GM21529 (cell line): Measurements from ENCODE around the gene MAGEB5.
"Not testable (repeated sequence)": the region's sequence is repeated elsewhere in the genome, so short reads cannot be mapped to it uniquely, and the experiment has no call there.

Experiments
- ATAC-seq: cut with Tn5 transposase; IDR thresholded peaks from one replicate; pipeline ENCODE4 v1.9.1; 2021; ENCODE audit not compliant: unreplicated experiment

Gene MAGEB5

DNA sequence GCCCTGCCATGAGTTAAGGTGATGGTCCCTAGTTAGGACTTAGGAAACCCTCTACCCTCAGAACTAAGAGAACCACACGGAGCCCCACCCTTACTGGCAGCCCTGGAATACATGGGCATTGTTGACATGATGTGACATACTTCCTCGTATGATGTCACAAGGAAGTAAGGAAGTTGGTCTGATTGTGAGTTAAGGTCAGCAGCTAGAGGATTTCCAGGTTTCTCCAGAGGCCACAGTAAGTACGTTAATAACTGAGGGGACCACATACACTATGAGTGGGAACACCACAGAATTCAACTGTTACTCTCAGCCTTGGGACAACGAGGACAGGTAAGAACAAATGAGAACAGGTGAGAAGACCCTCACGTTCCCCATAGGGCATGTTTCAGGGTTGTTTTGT, at the start of gene MAGEB5:
Gene MAGEB5, plus strand, starts transcription at position 301 of the 400 bp plus-strand sequence. CDS start 1,133 bp downstream, outside the sequence.
- no peak for ATAC-seq

GRCh38 chrX:26192204-26192603, 23.8 kb upstream of the MAGEB5 start, which contains the start of gene MAGEB6:
Gene MAGEB6, plus strand, starts transcription at chrX:26192440. Its CDS starts 1,407 bp downstream, at chrX:26193847.
- ATAC-seq, result no peak

DNA sequence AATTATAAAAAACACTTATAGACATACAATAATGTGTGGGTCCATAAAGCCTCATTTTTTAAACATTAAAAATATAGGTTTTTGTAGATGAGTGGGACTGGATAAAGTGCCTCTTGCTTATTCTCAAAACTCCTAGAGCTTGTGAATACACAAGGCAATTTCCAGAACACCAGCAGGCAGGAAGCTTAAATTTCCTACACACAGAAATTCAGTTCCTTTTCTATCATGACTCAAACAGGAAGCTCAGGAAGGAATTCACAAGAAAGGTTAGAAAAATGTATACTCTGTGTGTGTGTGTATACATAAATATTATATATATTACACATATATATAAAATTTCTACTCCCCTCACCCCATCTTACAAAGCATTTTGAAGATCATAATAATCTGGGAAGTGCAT, 12.4 kb upstream of the MAGEB5 start:
- no peak for ATAC-seq

DNA sequence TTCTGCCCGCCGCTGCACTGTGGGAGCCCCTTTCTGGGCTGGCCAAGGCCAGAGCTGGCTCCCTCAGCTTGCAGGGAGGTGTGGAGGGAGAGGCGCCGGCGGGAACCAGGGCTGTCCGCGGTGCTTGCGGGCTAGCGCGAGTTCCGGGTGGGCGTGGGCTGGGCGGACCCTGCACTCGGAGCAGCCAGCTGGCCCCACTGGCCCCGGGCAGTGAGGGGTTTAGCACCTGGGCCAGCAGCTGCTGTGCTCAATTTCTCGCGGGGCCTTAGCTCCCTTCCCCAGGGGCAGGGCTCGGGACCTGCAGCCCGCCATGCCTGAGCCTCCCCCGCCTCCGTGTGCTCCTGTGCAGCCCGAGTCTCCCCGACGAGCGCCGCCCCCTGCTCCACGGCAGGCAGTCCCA, 11.3 kb upstream of the MAGEB5 start:
- not testable (repeated sequence) for ATAC-seq

DNA sequence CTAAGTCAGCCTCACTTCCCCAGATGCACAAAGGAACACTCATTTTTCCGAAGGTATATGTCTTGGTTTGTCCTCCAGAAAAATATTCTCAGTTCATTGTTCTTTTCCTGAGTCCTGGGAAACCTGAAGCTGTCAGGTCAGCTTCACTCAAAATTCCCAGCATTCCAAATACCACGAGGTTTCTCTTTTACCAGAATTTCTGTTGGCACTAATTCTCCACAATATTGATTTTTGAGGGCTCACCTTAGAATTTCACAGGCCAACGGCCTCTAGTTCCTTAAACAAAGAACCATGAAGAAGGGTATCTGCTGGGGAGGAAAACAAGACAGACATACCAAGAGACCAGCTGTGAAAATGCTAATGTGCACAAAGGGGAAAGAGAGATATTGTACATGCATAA, 8.0 kb upstream of the MAGEB5 start:
- ATAC-seq, result no peak

DNA sequence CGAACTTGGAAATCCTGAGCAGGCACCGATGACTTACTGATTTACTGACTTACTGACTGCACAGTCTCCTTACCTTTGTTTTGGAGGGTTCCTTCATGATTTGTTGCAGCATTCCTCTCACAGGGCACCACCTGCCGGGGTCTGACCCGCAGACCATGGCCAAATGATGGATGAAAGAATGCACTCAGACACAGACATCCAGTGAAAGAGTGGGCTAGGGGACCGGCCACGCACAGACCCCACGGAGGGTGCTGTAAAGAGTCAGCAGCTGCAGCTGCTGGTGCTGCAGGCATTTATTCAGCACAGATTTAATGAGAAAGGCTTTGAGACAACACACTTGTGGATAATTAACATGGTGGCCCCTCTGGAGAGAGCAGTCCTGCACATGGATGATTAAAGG, 3.4 kb downstream of the MAGEB5 start:
- no peak for ATAC-seq

DNA sequence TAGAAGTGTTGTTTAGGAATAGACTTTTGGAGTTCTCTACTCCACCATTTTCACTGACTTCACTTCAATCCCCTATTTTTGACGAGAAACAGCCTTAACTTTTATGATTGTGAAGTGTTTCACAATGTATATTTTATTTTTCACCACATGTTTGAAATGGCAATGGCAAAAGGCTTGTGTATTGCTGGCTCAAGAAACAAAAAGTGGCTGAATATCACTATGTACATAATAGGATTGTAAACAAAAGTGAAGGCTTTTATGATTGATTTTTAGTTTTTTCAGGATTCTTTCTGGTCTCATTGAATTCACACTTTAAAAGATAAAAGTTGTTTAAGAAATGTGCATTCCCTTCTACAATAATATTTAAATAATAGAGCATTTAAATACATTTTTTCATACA, 18.2 kb downstream of the MAGEB5 start:
- no peak for ATAC-seq

DNA sequence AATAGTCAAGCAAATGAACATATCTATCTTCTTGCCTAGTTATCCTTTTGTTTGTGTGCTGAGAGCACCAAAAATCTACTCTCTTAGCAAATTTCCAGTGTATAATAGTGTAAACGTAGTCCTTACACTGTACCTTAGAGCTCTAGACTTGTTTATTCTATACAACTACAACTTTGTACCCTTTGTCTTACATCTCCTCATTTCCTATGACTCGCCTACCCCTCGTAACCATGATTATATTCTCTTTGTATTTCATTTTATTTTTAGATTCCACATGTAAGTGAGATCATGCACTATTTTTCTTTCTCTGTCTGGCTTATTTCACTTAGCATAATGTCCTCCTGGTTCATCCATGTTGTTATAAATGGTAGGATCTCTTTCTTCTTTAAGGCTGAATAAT, 37.6 kb downstream of the MAGEB5 start:
- no peak for ATAC-seq

DNA sequence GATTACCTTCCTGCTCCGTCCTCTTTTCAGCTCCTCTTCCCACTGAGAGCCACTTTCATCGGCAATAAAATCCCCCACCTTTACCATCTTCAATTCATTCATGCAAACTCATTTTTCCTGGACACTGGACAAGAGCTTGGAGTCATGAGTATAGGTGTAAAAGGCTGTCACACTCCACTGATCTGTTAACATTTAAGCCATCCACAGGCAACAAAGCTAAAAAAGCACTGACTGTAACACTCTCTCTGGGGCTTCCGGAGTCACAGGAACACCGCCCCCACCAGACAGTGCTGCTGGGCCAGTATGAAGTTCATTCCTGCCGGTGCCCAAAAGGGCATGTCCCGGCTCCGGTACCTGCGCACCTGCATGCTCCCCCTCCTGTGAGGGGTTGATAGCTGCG, 38.5 kb downstream of the MAGEB5 start:
- no peak for ATAC-seq

GRCh38 chrX:26262121-26262523, 46.2 kb downstream of the MAGEB5 start:
- no peak for ATAC-seq
